ENCODE results near the gene DGKI. TPM values are rescaled to one million over a fixed set of nuclear protein-coding genes. Genes with fewer than 3 reads are reported as not detected.

DGKI gene
- total and polyA plus RNA-seq, 2 of the 4 experiments (the other 2 are of a cell fraction) = 3.9 to 15.8 TPM

DNA sequence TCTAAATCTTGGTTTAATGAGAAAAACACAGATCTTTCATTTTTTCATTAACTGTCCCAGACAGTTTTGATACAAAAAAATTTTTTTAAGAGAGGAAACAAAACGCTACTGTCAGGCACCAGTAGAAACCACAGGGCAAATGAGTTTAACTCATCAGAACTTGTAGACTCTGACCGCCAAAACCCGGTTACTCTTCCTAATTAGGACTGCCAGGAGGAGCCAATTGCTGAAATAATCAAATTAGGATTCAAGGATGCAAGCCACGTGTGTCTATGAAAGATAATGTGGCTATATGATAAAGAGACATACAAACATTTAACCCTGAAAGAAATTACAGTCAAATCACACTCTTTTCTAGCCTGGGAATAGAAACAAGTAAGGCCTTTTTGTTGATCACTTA is 154.4 kb downstream of the DGKI start:
- BruUV-seq (replicated peaks) = no TSS peak
- WGBS, 2 experiments (ENCODE audit: extremely low coverage in 2 of 2, insufficient read length in 1 of 2) = no CpG with 5 or more reads among the region's 4 CpGs
- ChIA-PET CTCF (no interaction called here), POLR2A (ENCODE audit: unreplicated experiment) (no interaction called here)
- H3K27me3 ChIP-seq (ENCODE audit: control insufficient read depth, insufficient read depth, low read length) = no peaks in the 10 kb centered on the region
- in situ Hi-C loops (cut with MboI; ENCODE audit: low sequenced_read_pairs) (no loop called here), dilution Hi-C loops (cut with HindIII; ENCODE audit: low sequenced_read_pairs, unreplicated experiment) (no loop called here), intact Hi-C loops (cut with micrococcal nuclease) (no loop called here)
- no peak overlapping the region for H3K4ac ChIP-seq (ENCODE audit: low read depth, low read length)
- H2AK9ac ChIP-seq (replicated peaks; ENCODE audit: low read depth, low read length, poor library complexity) = no peak overlapping the region
- H3K79me1 ChIP-seq (ENCODE audit: low read depth in 1 of 2, low read length in 2 of 2) = no peaks in the 10 kb centered on the region
- H3K27ac ChIP-seq (ENCODE audit: insufficient read depth, low read length) = no peak overlapping the region
- no peak overlapping the region for H3K14ac ChIP-seq (replicated peaks; ENCODE audit: low read depth, low read length)
- no peak overlapping the region for H3K56ac ChIP-seq (ENCODE audit: extremely low read depth, insufficient read depth, low read length)
- TF ChIP-seq, protein P1, sequence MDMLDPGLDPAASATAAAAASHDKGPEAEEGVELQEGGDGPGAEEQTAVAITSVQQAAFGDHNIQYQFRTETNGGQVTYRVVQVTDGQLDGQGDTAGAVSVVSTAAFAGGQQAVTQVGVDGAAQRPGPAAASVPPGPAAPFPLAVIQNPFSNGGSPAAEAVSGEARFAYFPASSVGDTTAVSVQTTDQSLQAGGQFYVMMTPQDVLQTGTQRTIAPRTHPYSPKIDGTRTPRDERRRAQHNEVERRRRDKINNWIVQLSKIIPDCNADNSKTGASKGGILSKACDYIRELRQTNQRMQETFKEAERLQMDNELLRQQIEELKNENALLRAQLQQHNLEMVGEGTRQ (IDR thresholded peaks at IDR 0.05; ENCODE audit: low read depth, low read length) = no peak
- TF ChIP-seq CEBPB (IDR thresholded peaks at IDR 0.05; ENCODE audit: low read depth, low read length) (no peak), SMC3 (IDR thresholded peaks at IDR 0.05; ENCODE audit: low read depth, low read length) (no peak), RAD21 (IDR thresholded peaks at IDR 0.05; ENCODE audit: low read length) (no peak), POLR2A (IDR thresholded peaks at IDR 0.05; ENCODE audit: low read depth, low read length) (no peak), RFX5 (IDR thresholded peaks at IDR 0.05; ENCODE audit: low read depth, low read length) (no peak), MXI1 (IDR thresholded peaks at IDR 0.05; ENCODE audit: borderline replicate concordance, low read depth, low read length) (no peak), MAZ (IDR thresholded peaks at IDR 0.05; ENCODE audit: borderline replicate concordance, low read depth, low read length) (no peak), NFE2L2 (IDR thresholded peaks at IDR 0.05; ENCODE audit: low read depth, low read length) (no peak), CHD1 (IDR thresholded peaks at IDR 0.05; ENCODE audit: low read depth, low read length) (no peak), BHLHE40 (IDR thresholded peaks at IDR 0.05; ENCODE audit: low read depth, low read length) (no peak), RCOR1 (IDR thresholded peaks at IDR 0.05; ENCODE audit: insufficient replicate concordance, low read length) (no peak), MAFK (IDR thresholded peaks at IDR 0.05; ENCODE audit: low read depth, low read length) (no peak), FOS (IDR thresholded peaks at IDR 0.05; ENCODE audit: low read depth, low read length) (no peak)
- TF ChIP-seq, protein P2, sequence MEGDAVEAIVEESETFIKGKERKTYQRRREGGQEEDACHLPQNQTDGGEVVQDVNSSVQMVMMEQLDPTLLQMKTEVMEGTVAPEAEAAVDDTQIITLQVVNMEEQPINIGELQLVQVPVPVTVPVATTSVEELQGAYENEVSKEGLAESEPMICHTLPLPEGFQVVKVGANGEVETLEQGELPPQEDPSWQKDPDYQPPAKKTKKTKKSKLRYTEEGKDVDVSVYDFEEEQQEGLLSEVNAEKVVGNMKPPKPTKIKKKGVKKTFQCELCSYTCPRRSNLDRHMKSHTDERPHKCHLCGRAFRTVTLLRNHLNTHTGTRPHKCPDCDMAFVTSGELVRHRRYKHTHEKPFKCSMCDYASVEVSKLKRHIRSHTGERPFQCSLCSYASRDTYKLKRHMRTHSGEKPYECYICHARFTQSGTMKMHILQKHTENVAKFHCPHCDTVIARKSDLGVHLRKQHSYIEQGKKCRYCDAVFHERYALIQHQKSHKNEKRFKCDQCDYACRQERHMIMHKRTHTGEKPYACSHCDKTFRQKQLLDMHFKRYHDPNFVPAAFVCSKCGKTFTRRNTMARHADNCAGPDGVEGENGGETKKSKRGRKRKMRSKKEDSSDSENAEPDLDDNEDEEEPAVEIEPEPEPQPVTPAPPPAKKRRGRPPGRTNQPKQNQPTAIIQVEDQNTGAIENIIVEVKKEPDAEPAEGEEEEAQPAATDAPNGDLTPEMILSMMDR (conservative IDR thresholded peaks at IDR 0.05; ENCODE audit: low read depth, low read length) = no peak
- TF ChIP-seq, protein P3, sequence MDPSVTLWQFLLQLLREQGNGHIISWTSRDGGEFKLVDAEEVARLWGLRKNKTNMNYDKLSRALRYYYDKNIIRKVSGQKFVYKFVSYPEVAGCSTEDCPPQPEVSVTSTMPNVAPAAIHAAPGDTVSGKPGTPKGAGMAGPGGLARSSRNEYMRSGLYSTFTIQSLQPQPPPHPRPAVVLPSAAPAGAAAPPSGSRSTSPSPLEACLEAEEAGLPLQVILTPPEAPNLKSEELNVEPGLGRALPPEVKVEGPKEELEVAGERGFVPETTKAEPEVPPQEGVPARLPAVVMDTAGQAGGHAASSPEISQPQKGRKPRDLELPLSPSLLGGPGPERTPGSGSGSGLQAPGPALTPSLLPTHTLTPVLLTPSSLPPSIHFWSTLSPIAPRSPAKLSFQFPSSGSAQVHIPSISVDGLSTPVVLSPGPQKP (IDR thresholded peaks at IDR 0.05; ENCODE audit: borderline replicate concordance, low read depth, low read length) = no peak
- no peaks in the 10 kb centered on the region for H3K9me1 ChIP-seq (ENCODE audit: insufficient read depth, low read length)
- H3K9ac ChIP-seq (ENCODE audit: low read depth, low read length) = no peak overlapping the region
- no peak overlapping the region for H3K4me3 ChIP-seq (ENCODE audit: insufficient read depth, low read depth, low read length)
- no peak overlapping the region for H4K8ac ChIP-seq (ENCODE audit: low read depth in 2 of 2, low read length in 2 of 2)
- no peak overlapping the region for H4K91ac ChIP-seq (ENCODE audit: insufficient read depth, low read depth, low read length)
- H2BK15ac ChIP-seq (ENCODE audit: low read depth, low read length) = no peak overlapping the region
- no peak overlapping the region for H3K4me2 ChIP-seq (ENCODE audit: low read depth, low read length)
- H3K18ac ChIP-seq (ENCODE audit: low read depth, low read length) = no peak overlapping the region
- no peak overlapping the region for H4K5ac ChIP-seq (ENCODE audit: low read depth, low read length)
- H4K20me1 ChIP-seq (ENCODE audit: insufficient read depth, low read length) = no peaks in the 10 kb centered on the region
- H2BK120ac ChIP-seq (ENCODE audit: low read depth, low read length) = no peak overlapping the region
- no peak overlapping the region for H2AFZ ChIP-seq (replicated peaks; ENCODE audit: low read length, poor library complexity)
- H2AK5ac ChIP-seq (ENCODE audit: low read depth, low read length) = no peak overlapping the region; the same call in 1 of the 2 replicates
- no peak for DNase-seq
- H3K4me1 ChIP-seq (ENCODE audit: control insufficient read depth, insufficient read depth, low read length) = peaks cover 3% of the 10 kb centered on the region; the same call in 1 of the 2 replicates
- no peak for ATAC-seq (ENCODE audit: low read depth)
- no peaks in the 10 kb centered on the region for H3K36me3 ChIP-seq (ENCODE audit: control insufficient read depth, insufficient read depth, low read length)
- no peak overlapping the region for H2BK20ac ChIP-seq (ENCODE audit: low read depth, low read length)
- H3K9me3 ChIP-seq (ENCODE audit: control insufficient read depth, insufficient read depth, low read length) = no peaks in the 10 kb centered on the region
- H2BK5ac ChIP-seq (ENCODE audit: low read depth, low read length, poor library complexity, severe bottlenecking) = no peak overlapping the region
- H3K23ac ChIP-seq (ENCODE audit: low read depth, low read length) = no peak overlapping the region
